Epithelial cell of alveolus of lung (primary cell): ENCODE data around the gene PDE6G. TPM values are rescaled to one million over a fixed set of nuclear protein-coding genes. Genes with fewer than 3 reads are reported as not detected.

Experiments used
- total RNA-seq: library from RNA; depleted of rRNA; stranded (reverse); fragments of >200 nt; gene quantifications from 2 replicates; pipeline ENCODE4 v1.2.1, GENCODE V29; 2015

The PDE6G gene
- 1.4 TPM in 1 of 2 replicates, not detected in the other for total RNA-seq

GRCh38 chr17:81656118-81656743 is at the start of gene PDE6G:
PDE6G (minus strand) TSS chr17:81656542; CDS start chr17:81653305, 3,237 bp downstream.

GRCh38 chr17:81702934-81703746 is 46.8 kb upstream of the PDE6G start, which contains the start of gene MRPL12:
MRPL12 (plus strand) TSS chr17:81703367; CDS start chr17:81703502, 135 bp downstream.

GRCh38 chr17:81683584-81684441 is 27.5 kb upstream of the PDE6G start, which contains the start of the genes ARL16 and HGS:
ARL16 (minus strand) TSS chr17:81683797; CDS start chr17:81683753, 44 bp downstream.
HGS (plus strand) TSS chr17:81684011; CDS start chr17:81684067, 56 bp downstream.

GRCh38 chr17:81666342-81667191 is 10.2 kb upstream of the PDE6G start, which contains the start of the genes CCDC137 and OXLD1:
CCDC137 (plus strand) TSS chr17:81666737; CDS start chr17:81666767, 30 bp downstream.
OXLD1 (minus strand) TSS chr17:81666605; CDS start chr17:81666577, 28 bp downstream.

GRCh38 chr17:81636505-81637288 is 19.6 kb downstream of the PDE6G start, which contains the start of the genes NPLOC4 and TSPAN10:
NPLOC4 (minus strand) TSS chr17:81637112; CDS start chr17:81636930, 182 bp downstream.
TSPAN10 (plus strand) TSS chr17:81637196; CDS start chr17:81642413, 5,217 bp downstream.

Other genes with a start within 250 kb of the PDE6G start
- gene ACTG1, start 143.7 kb downstream of the PDE6G start, total RNA-seq = 6,276 and 9,433 TPM in 2 replicates
- 0.39 and 1.1 TPM in 2 replicates for gene FSCN2, start 128.2 kb downstream of the PDE6G start, total RNA-seq
- gene FAAP100, start 104.2 kb downstream of the PDE6G start, total RNA-seq = 21.3 and 34.4 TPM in 2 replicates
- gene NPLOC4, start 19.4 kb downstream of the PDE6G start, total RNA-seq = 45.3 and 71.0 TPM in 2 replicates
- gene TSPAN10, start 19.3 kb downstream of the PDE6G start, total RNA-seq = 0.26 and 0.64 TPM in 2 replicates
- 40.5 and 54.7 TPM in 2 replicates for gene OXLD1, start 10.1 kb upstream of the PDE6G start, total RNA-seq
- gene CCDC137, start 10.2 kb upstream of the PDE6G start, total RNA-seq = 15.6 and 17.5 TPM in 2 replicates
- 39.3 and 59.9 TPM in 2 replicates for gene ARL16, start 27.3 kb upstream of the PDE6G start, total RNA-seq
- 72.2 and 89.6 TPM in 2 replicates for gene HGS, start 27.5 kb upstream of the PDE6G start, total RNA-seq
- 46.4 and 93.5 TPM in 2 replicates for gene MRPL12, start 46.8 kb upstream of the PDE6G start, total RNA-seq
- gene SLC25A10, start 55.7 kb upstream of the PDE6G start, total RNA-seq = 15.3 and 22.8 TPM in 2 replicates
- gene GCGR, start 147.6 kb upstream of the PDE6G start, total RNA-seq = not detected in 2 replicates
- 69.5 and 121 TPM in 2 replicates for gene MCRIP1, start 176.7 kb upstream of the PDE6G start, total RNA-seq
- not detected in 2 replicates for gene PPP1R27, start 178.5 kb upstream of the PDE6G start, total RNA-seq
- gene P4HB, start 204.0 kb upstream of the PDE6G start, total RNA-seq = 1,783 and 2,221 TPM in 2 replicates
- 143 and 305 TPM in 2 replicates for gene ARHGDIA, start 214.8 kb upstream of the PDE6G start, total RNA-seq
- gene ALYREF, start 235.0 kb upstream of the PDE6G start, total RNA-seq = 47.7 and 158 TPM in 2 replicates
- 147 and 313 TPM in 2 replicates for gene ANAPC11, start 235.2 kb upstream of the PDE6G start, total RNA-seq
- 0.26 and 0.48 TPM in 2 replicates for gene NPB, start 245.7 kb upstream of the PDE6G start, total RNA-seq